ENCODE measurements around the gene NANS. TPM values are rescaled to one million over a fixed set of nuclear protein-coding genes. Genes with fewer than 3 reads are reported as not detected.

Gene NANS
- total and polyA plus RNA-seq, 2 of the 13 experiments (the other 11 are each of a cell fraction or from before 2014, with no cell fraction given): 86.9 to 203 TPM

GRCh38 chr9:98118640-98119601 lies 62.4 kb downstream of the NANS start, which contains the start of gene TRIM14 (continued):
- TF ChIP-seq PAXIP1 (CRISPR knock-in tag; conservative IDR thresholded peaks at IDR 0.05): no peak; the same call in 1 of the 2 replicates
- TF ChIP-seq DMAP1 (CRISPR knock-in tag; IDR thresholded peaks at IDR 0.05): no peak; the same call in 1 of the 2 replicates
- TF ChIP-seq ZFP36L2 (CRISPR knock-in tag; IDR thresholded peaks at IDR 0.05): no peak
- no peak for TF ChIP-seq RERE (CRISPR knock-in tag; IDR thresholded peaks at IDR 0.05; ENCODE audit: low read depth)
- TF ChIP-seq SALL1 (CRISPR knock-in tag; IDR thresholded peaks at IDR 0.05): peak; percentile 75
- TF ChIP-seq BHLHE40 (IDR thresholded peaks at IDR 0.05; ENCODE audit: low read length): peak; percentile 78
- no peak for TF ChIP-seq ZNF160 (CRISPR knock-in tag; IDR thresholded peaks at IDR 0.05)
- no peak for TF ChIP-seq RFX5 (IDR thresholded peaks at IDR 0.05; ENCODE audit: low read depth, low read length)
- TF ChIP-seq FOXC1 (CRISPR knock-in tag; IDR thresholded peaks at IDR 0.05; ENCODE audit: borderline replicate concordance): peak; percentile 63; the same call in 1 of the 2 replicates
- peak; percentile 86; the same call in 1 of the 2 replicates for TF ChIP-seq MTA1 (CRISPR knock-in tag; IDR thresholded peaks at IDR 0.05; ENCODE audit: borderline replicate concordance)
- no peak for TF ChIP-seq ZSCAN9 (CRISPR knock-in tag; IDR thresholded peaks at IDR 0.05; ENCODE audit: borderline replicate concordance)
- TF ChIP-seq FOXA1 (IDR thresholded peaks at IDR 0.05): no peak
- TF ChIP-seq FOXA1 (CRISPR knock-in tag; IDR thresholded peaks at IDR 0.05): no peak
- TF ChIP-seq PAX8 (CRISPR knock-in tag; IDR thresholded peaks at IDR 0.05; ENCODE audit: borderline replicate concordance): no peak; the same call in 1 of the 2 replicates
- TF ChIP-seq ZNF460 (CRISPR knock-in tag; IDR thresholded peaks at IDR 0.05; ENCODE audit: borderline replicate concordance): no peak
- TF ChIP-seq HOXA3 (CRISPR knock-in tag; IDR thresholded peaks at IDR 0.05): no peak; the same call in none of the 2 replicates
- no peak for TF ChIP-seq ZNF615 (CRISPR knock-in tag; IDR thresholded peaks at IDR 0.05; ENCODE audit: borderline replicate concordance)
- no peak for TF ChIP-seq SSRP1 (CRISPR knock-in tag; IDR thresholded peaks at IDR 0.05)
- no peak for TF ChIP-seq SOX6 (IDR thresholded peaks at IDR 0.05)
- no peak; the same call in 1 of the 2 replicates for TF ChIP-seq SOX6 (CRISPR knock-in tag; IDR thresholded peaks at IDR 0.05)
- TF ChIP-seq ZNF747 (CRISPR knock-in tag; IDR thresholded peaks at IDR 0.05; ENCODE audit: borderline replicate concordance): no peak
- peak; percentile 93; the same call in 1 of the 2 replicates for TF ChIP-seq ZNF33B (CRISPR knock-in tag; IDR thresholded peaks at IDR 0.05)
- no peak for TF ChIP-seq MIER2 (CRISPR knock-in tag; IDR thresholded peaks at IDR 0.05)

Data from HepG2 (cell line).